RWPE2 (cell line): ENCODE results near the gene GORASP2.

Experiments
- ATAC-seq: fragments of 200-7000 bp; cut with Tn5 transposase; 3 replicates; pipeline ENCODE4 v1.9.1; 2021; ENCODE audit warnings: low read depth
- DNase-seq: peaks from one replicate; pipeline ENCODE4 v3.0.0-alpha.2; 2020; ENCODE audit warnings: low spot score
- H3K27ac ChIP-seq: fragments of 450-650 bp; 2 replicates; pipeline ENCODE4 v1.5.1; 2017; ENCODE audit warnings: mild to moderate bottlenecking; ENCODE audit not compliant: poor library complexity, severe bottlenecking
- H3K27me3 ChIP-seq: fragments of 250-450 bp; sonication (Bioruptor Pico); 2 replicates; pipeline ENCODE4 v1.5.1; 2021; ENCODE audit warnings: mild to moderate bottlenecking, moderate library complexity; ENCODE audit not compliant: insufficient read depth, poor library complexity, severe bottlenecking
- H3K36me3 ChIP-seq: fragments of 250-450 bp; sonication (Bioruptor Pico); 2 replicates; pipeline ENCODE4 v1.5.1; 2020; ENCODE audit warnings: low read depth, mild to moderate bottlenecking, moderate library complexity
- H3K4me1 ChIP-seq: fragments of 250-450 bp; sonication (Bioruptor Pico); 2 replicates; pipeline ENCODE4 v1.5.1; 2021; ENCODE audit warnings: mild to moderate bottlenecking, moderate library complexity; ENCODE audit not compliant: insufficient read depth, poor library complexity, severe bottlenecking
- H3K4me3 ChIP-seq: fragments of 250-450 bp; sonication (Bioruptor Pico); 2 replicates; pipeline ENCODE4 v1.5.1; 2021; ENCODE audit warnings: mild to moderate bottlenecking, moderate library complexity; ENCODE audit not compliant: severe bottlenecking
- H3K9me3 ChIP-seq: fragments of 250-450 bp; sonication (Bioruptor Pico); 2 replicates; pipeline ENCODE4 v1.5.1; 2021; ENCODE audit warnings: mild to moderate bottlenecking, moderate library complexity; ENCODE audit not compliant: severe bottlenecking
- TF ChIP-seq, protein P1 (sequence below): fragments of 450-650 bp; IDR thresholded peaks from one replicate; pipeline ENCODE4 v1.5.1; 2017; ENCODE audit warnings: mild to moderate bottlenecking, moderate library complexity; ENCODE audit not compliant: poor library complexity, severe bottlenecking

Gene GORASP2

DNA sequence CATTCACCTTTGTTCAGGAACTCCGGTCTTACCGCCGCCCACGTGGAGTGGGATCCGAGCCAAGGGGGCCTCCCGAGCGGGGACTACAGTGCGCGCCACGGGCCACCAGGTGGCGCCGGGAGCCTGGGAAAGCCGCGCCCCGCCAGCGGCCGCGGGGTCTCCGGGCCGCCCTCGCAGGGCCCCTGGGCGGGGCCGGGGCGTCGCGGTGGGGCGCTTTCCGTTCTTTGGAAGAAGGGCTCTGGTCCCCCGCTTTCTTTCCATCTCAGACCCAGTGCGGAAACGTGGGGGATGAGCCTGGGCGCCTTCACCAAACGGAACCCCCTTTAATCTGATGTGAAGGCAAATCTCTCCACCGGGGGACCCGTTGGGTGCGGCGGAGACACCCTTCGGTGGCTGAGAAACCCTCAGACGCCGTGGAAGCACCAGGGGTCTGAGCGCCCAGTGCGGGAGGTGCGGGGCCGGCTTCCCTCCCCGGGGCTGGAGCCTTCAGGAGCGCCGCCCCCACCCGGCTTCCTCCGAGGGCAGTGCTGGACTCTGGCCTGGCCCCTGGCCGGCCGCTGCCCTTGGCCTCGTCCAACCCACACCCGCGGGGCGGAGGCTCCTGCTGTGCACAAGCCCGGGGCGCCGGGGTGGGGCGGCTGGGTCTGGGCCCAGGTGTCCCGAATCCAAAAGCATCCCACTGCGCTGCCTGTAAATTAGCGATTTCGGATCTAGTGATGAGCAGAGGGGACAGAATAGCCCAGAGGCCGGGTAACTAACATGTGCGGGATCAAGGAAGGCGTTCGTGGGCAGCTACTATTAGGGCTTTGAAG lies 44.6 kb downstream of the GORASP2 start:
- Histone ChIP-seq H3K4me3 (peak overlapping the region; percentile 68), H3K36me3 (no peaks in the 10 kb centered on the region), H3K9me3 (no peaks in the 10 kb centered on the region), H3K27ac (no peak overlapping the region), H3K4me1 (peaks cover 4% of the 10 kb centered on the region), H3K27me3 (no peaks in the 10 kb centered on the region)
- DNase-seq (peak; percentile 82), ATAC-seq (peak; percentile 81)
- TF ChIP-seq, protein P1, sequence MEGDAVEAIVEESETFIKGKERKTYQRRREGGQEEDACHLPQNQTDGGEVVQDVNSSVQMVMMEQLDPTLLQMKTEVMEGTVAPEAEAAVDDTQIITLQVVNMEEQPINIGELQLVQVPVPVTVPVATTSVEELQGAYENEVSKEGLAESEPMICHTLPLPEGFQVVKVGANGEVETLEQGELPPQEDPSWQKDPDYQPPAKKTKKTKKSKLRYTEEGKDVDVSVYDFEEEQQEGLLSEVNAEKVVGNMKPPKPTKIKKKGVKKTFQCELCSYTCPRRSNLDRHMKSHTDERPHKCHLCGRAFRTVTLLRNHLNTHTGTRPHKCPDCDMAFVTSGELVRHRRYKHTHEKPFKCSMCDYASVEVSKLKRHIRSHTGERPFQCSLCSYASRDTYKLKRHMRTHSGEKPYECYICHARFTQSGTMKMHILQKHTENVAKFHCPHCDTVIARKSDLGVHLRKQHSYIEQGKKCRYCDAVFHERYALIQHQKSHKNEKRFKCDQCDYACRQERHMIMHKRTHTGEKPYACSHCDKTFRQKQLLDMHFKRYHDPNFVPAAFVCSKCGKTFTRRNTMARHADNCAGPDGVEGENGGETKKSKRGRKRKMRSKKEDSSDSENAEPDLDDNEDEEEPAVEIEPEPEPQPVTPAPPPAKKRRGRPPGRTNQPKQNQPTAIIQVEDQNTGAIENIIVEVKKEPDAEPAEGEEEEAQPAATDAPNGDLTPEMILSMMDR: peak; percentile 99

DNA sequence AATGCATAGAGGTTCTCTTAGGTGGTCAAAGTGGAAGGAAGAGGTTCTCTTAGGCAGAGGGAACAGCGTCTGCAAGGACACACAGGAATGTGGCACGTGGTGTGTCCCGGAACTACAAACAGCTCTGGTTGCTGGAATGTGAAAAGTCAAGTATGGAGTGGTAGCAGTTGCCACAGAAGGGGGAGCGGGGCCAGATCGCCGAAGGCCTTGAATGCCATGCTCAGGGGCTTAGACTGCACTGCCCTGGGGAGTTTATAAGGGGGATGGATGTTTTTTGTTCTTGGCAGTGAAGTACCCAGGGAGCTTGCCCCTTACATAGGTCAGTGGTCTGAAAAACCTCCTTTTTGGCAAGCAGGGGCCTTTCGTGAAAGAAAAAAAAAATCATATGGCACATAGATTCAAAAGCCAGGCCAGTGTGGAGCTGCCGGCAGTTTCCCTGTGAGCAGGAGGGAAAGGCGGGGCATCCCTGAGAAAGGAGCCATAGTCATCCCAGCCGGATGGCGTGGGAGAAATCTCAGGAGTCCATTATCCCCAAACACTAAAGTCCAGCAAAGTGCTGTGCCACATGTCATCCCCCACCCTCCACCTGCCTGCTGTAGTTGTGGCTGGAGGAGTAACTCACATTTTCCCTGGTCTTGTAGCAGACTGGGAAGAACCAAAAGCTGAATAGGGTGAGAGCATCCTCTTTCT lies 45.4 kb downstream of the GORASP2 start:
- no peaks in the 10 kb centered on the region for H3K27me3 ChIP-seq
- H3K36me3 ChIP-seq: no peaks in the 10 kb centered on the region
- no peaks in the 10 kb centered on the region for H3K9me3 ChIP-seq
- no peak overlapping the region for H3K4me3 ChIP-seq
- peaks cover 4% of the 10 kb centered on the region for H3K4me1 ChIP-seq
- ATAC-seq (peak; percentile 7), DNase-seq (no peak)
- TF ChIP-seq, protein P1: no peak
- no peak overlapping the region for H3K27ac ChIP-seq

DNA sequence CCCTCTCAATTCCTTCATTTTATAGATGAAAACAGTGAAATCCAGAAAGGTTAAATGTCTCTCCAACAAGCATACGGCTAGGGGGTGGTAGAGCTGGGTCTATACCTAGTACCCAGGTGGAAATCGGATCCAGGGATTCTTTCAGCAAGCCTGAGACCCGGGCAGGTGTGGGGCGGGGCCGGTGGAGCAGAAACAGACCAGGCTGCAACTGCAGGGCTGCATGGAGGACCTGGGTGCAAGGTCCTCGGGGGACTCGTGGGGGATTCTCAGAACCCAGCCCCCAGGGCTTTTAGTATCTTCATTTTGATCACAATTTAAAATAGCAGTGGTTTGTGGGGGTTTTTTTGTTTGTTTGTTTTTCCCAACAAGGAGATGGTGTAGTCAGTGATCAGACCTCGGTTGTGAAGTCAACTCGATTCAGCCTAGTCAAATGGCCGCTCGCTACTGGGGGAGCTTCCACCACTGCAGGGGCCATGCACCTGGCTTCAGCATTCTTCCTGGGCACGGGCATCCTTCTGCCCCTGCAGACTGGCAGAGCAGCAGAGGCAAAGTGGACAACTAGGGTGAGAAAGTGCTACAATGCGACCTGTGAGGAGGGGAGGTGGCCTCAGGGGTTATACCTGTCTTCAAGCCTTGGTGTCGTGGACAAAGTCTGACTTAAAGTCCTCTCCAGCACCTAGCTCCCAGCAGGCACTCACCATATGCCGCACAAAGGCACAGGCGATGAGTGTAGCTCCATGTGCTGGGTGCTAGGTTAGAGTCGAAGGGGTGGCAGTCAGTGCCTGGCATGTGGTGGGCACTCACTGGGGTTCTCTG lies 46.3 kb downstream of the GORASP2 start:
- Histone ChIP-seq H3K9me3 (no peaks in the 10 kb centered on the region), H3K4me3 (no peak overlapping the region), H3K27ac (no peak overlapping the region), H3K27me3 (no peaks in the 10 kb centered on the region), H3K4me1 (peaks cover 4% of the 10 kb centered on the region), H3K36me3 (no peaks in the 10 kb centered on the region)
- TF ChIP-seq, protein P1: no peak
- no peak for ATAC-seq
- DNase-seq: no peak

DNA sequence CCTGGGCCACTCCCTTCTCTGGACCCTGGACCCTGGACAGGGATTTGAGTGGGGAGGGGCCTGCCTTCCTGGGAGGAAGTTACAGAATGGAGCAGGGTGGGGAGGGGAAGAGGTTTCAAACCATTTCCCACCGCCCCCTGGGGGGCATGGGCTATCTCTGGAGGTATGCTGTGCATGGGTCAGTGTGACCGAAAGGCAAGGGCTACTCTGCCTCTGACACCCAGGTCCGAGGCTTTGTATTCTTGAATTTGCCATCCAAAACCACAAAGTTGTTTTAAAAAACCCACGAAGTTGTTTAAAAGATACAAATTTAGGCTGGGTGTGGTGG lies 46.9 kb downstream of the GORASP2 start:
- DNase-seq (no peak), ATAC-seq (no peak)
- TF ChIP-seq, protein P1: no peak
- H3K4me1 ChIP-seq: peaks cover 4% of the 10 kb centered on the region
- no peak overlapping the region for H3K27ac ChIP-seq
- no peaks in the 10 kb centered on the region for H3K27me3 ChIP-seq
- no peak overlapping the region for H3K4me3 ChIP-seq
- no peaks in the 10 kb centered on the region for H3K9me3 ChIP-seq
- no peaks in the 10 kb centered on the region for H3K36me3 ChIP-seq
